ENCODE measurements around the gene SOWAHB.
"Not testable (repeated sequence)": the region's sequence is repeated elsewhere in the genome, so short reads cannot be mapped to it uniquely, and the experiment has no call there.

- not testable (repeated sequence) for TF ChIP-seq EZH2 (IDR thresholded peaks at IDR 0.05); POLR2AphosphoS5 (IDR thresholded peaks at IDR 0.05; ENCODE audit: borderline replicate concordance, low read depth, low read length); FOXP2 (optimal IDR thresholded peaks at IDR 0.05; ENCODE audit: control extremely low read depth, extremely low read length, insufficient read depth)
These were observed 29.2 kb downstream of the SOWAHB start for GRCh38 chr4:76868780-76869179.
